Neural progenitor cell (in vitro differentiated cells): ENCODE results near the gene ZSCAN16.

Source experiments
- EZH2phosphoT487 ChIP-seq: fragments of 200-600 bp; sonication (generic); IDR thresholded peaks from 2 replicates; pipeline ENCODE4 v1.6.1; 2017; ENCODE audit warnings: antibody characterized with exemption
- TF ChIP-seq, protein P1 (sequence below): fragments of 200-600 bp; sonication (generic); IDR thresholded peaks from 2 replicates; pipeline ENCODE4 v1.5.1; 2017; ENCODE audit warnings: antibody characterized with exemption, mild to moderate bottlenecking

DNA sequence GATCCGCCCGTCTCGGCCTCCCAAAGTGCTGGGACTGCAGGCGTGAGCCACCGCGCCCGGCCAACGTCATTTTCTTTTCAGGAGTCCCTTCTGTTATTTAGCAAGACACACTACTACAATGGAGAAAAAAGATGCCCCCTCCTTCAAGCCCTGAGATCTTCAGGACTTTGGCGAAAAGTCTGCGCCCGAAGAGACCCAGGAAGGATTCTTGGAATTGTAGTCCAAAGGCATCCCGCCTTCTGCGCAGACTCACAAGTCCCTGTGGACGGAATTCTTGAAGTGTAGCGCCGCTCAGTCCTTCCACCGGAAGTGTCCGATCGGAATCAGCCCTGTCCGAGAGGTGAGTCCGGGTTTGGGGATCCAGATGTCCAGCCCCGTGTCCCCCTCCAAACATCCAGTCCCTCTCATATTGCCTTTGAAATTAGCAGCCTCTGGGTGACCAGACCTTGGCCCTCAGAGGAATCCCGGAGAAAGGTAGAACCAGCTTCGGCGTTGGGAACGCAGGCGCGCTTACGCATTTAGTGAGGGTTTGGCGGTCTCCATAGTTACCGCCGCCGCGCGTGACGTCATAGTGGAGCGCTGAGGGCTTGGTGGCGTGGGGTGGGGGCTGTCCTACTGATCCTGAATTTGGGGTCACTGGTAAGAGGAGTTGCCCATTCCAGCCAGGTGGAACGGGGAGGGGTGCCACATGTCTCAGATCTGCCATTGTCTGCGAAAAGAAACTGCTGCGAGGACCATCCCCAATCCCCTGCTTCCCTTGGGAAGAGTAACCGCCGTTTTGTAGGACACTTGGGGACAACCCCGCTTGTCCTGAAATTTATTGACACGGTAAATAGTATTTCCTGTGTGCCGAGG is 43.6 kb upstream of the ZSCAN16 start:
- TF ChIP-seq, protein P1, sequence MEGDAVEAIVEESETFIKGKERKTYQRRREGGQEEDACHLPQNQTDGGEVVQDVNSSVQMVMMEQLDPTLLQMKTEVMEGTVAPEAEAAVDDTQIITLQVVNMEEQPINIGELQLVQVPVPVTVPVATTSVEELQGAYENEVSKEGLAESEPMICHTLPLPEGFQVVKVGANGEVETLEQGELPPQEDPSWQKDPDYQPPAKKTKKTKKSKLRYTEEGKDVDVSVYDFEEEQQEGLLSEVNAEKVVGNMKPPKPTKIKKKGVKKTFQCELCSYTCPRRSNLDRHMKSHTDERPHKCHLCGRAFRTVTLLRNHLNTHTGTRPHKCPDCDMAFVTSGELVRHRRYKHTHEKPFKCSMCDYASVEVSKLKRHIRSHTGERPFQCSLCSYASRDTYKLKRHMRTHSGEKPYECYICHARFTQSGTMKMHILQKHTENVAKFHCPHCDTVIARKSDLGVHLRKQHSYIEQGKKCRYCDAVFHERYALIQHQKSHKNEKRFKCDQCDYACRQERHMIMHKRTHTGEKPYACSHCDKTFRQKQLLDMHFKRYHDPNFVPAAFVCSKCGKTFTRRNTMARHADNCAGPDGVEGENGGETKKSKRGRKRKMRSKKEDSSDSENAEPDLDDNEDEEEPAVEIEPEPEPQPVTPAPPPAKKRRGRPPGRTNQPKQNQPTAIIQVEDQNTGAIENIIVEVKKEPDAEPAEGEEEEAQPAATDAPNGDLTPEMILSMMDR = no peak
- TF ChIP-seq EZH2phosphoT487 = no peak
